GM20431 (cell line): Measurements from ENCODE around the gene CPNE2.
"Not testable (repeated sequence)": the region's sequence is repeated elsewhere in the genome, so short reads cannot be mapped to it uniquely, and the experiment has no call there.

Experiments used
- in situ Hi-C: fragments of 300-500 bp; cut with MseI, MboI; formaldehyde crosslinking; loops from one replicate; pipeline ENCODE4 v1.15.0; 2020; ENCODE audit warnings: low sequenced_read_pairs; ENCODE audit not compliant: unreplicated experiment

Gene CPNE2

GRCh38 chr16:57093666-57094564, 1.5 kb downstream of the CPNE2 start:
- in situ Hi-C loops, result loop anchor here (25.0 kb wide), 1 partner anchor 318 kb away; the partner anchor contains the start of gene CCL17

- in situ Hi-C loops, result loop anchor here (25.0 kb wide), 1 partner anchor 317 kb away; the partner anchor contains the start of gene CCL17
These were observed 2.5 kb downstream of the CPNE2 start for GRCh38 chr16:57094911-57095310.

- in situ Hi-C loops, result loop anchor here (25.0 kb wide), 1 partner anchor 316 kb away; the partner anchor contains the start of gene CCL17
These were observed 3.8 kb downstream of the CPNE2 start for GRCh38 chr16:57096192-57096591.

- in situ Hi-C loops, result loop anchor here (25.0 kb wide), 1 partner anchor 316 kb away; the partner anchor contains the start of gene CCL17
These were observed 4.4 kb downstream of the CPNE2 start for GRCh38 chr16:57096793-57097192.

GRCh38 chr16:57098188-57098841, 5.9 kb downstream of the CPNE2 start:
- in situ Hi-C loops, result loop anchor here (25.0 kb wide), 1 partner anchor 314 kb away; the partner anchor contains the start of gene CCL17

GRCh38 chr16:57099965-57100364, 7.6 kb downstream of the CPNE2 start:
- in situ Hi-C loops, result loop anchor here (25.0 kb wide), 1 partner anchor 312 kb away; the partner anchor contains the start of gene CCL17

- in situ Hi-C loops, result no loop called here
These were observed 8.1 kb downstream of the CPNE2 start for GRCh38 chr16:57100445-57100844.

GRCh38 chr16:57102888-57103851, 10.8 kb downstream of the CPNE2 start:
- in situ Hi-C loops, result no loop called here

- in situ Hi-C loops, result no loop called here
These were observed 12.3 kb downstream of the CPNE2 start for GRCh38 chr16:57104706-57105105.

- in situ Hi-C loops, result no loop called here
These were observed 12.8 kb downstream of the CPNE2 start for GRCh38 chr16:57105184-57105583.

GRCh38 chr16:57106767-57107166, 14.4 kb downstream of the CPNE2 start:
- in situ Hi-C loops, result no loop called here

- in situ Hi-C loops, result no loop called here
These were observed 15.0 kb downstream of the CPNE2 start for GRCh38 chr16:57107321-57107922.

- in situ Hi-C loops, result no loop called here
These were observed 16.0 kb downstream of the CPNE2 start for GRCh38 chr16:57108432-57108831.

GRCh38 chr16:57109259-57110105, 17.1 kb downstream of the CPNE2 start:
- in situ Hi-C loops, result not testable (repeated sequence)

GRCh38 chr16:57110937-57111336, 18.6 kb downstream of the CPNE2 start:
- in situ Hi-C loops, result no loop called here

GRCh38 chr16:57111420-57111819, 19.0 kb downstream of the CPNE2 start:
- in situ Hi-C loops, result no loop called here

GRCh38 chr16:57112403-57113041, 20.1 kb downstream of the CPNE2 start:
- in situ Hi-C loops, result no loop called here

- in situ Hi-C loops, result no loop called here
These were observed 20.7 kb downstream of the CPNE2 start for GRCh38 chr16:57113042-57113453.
